K562 (cell line): Measurements from ENCODE around the gene CDCP2. TPM values are rescaled to one million over a fixed set of nuclear protein-coding genes. Genes with fewer than 3 reads are reported as not detected.
A peak's percentile ranks its signal among the peaks of the same experiment; 100 is the strongest.

Experiments used
- ATAC-seq: fragments of 200-7000 bp; cut with Tn5 transposase; 3 replicates; pipeline ENCODE4 v1.9.1; 2020; ENCODE audit warnings: moderate library complexity
- BruUV-seq: library from RNA; stranded (reverse); fragments of 400-500 nt; replicated peaks from 2 replicates; lab custom pipeline; 2021; lab: Mats Ljungman, UMichigan
- CTCF ChIA-PET: fragments of 300-600 bp; formaldehyde crosslinking; extraction: SDS; loops from one replicate; lab custom pipeline; 2021; ENCODE audit warnings: low intra/inter-chr PET ratio; lab: Yijun Ruan, JAX
- POLR2A ChIA-PET: fragments of 300-600, 350-650 bp; sonication (Branson Sonifier 250); formaldehyde crosslinking; extraction: SDS; loops from one replicate; lab custom pipeline; 2021; ENCODE audit warnings: antibody characterized with exemption, inconsistent platforms; lab: Yijun Ruan, JAX
- DNase-seq, 4 experiments: peaks; one replicate each; pipeline versions ENCODE4 v3.0.0 to v3.0.0-alpha.2; 2011 to 2018; ENCODE audit warnings: low spot score in 3 of 4, mixed read lengths in 3 of 4; ENCODE audit errors: extremely low read depth in 1 of 4
- FAIRE-seq: peaks from 2 replicates; lab custom pipeline; 2011; peaks lifted over from hg19 to GRCh38; lab: Jason Lieb, UNC
- H2AFZ ChIP-seq: 2 replicates; pipeline ENCODE4 v1.6.0; 2011; ENCODE audit warnings: low read depth, low read length, control low read depth, inconsistent platforms
- H3K27ac ChIP-seq: fragments of 200-600 bp; 3 replicates; pipeline ENCODE4 v1.8.0; 2011; ENCODE audit warnings: low read depth, mild to moderate bottlenecking, control low read depth, inconsistent platforms, low read length, moderate library complexity, mixed read lengths; ENCODE audit errors: extremely low read depth
- H3K27me3 ChIP-seq, 2 experiments: fragments of 300-600 bp in 1 of 2; 2 replicates in 1 of 2; 3 replicates in 1 of 2; pipeline versions ENCODE4 v1.6.0 to v1.8.0; 2011; ENCODE audit warnings: inconsistent platforms in 2 of 2, low read length in 2 of 2, mild to moderate bottlenecking in 1 of 2, mixed read lengths in 1 of 2, moderate library complexity in 1 of 2; ENCODE audit not compliant: control insufficient read depth in 2 of 2, insufficient read depth in 2 of 2
- H3K36me3 ChIP-seq: fragments of 300-600 bp; 3 replicates; pipeline ENCODE4 v1.8.0; 2011; ENCODE audit warnings: mild to moderate bottlenecking, low read length, inconsistent platforms; ENCODE audit not compliant: control insufficient read depth, insufficient read depth
- H3K4me1 ChIP-seq, 2 experiments: fragments of 200-600 bp in 1 of 2; replicated peaks in 1 of 2; 2 replicates in 1 of 2; 3 replicates in 1 of 2; pipeline versions ENCODE4 v1.5.1 to v1.8.0; 2011; ENCODE audit warnings: inconsistent platforms in 2 of 2, low read length in 2 of 2, mild to moderate bottlenecking in 1 of 2, mixed read lengths in 1 of 2, moderate library complexity in 1 of 2; ENCODE audit not compliant: control insufficient read depth in 2 of 2, insufficient read depth in 2 of 2
- H3K4me2 ChIP-seq: 2 replicates; pipeline ENCODE4 v1.6.1; 2011; ENCODE audit warnings: low read length, control low read depth, inconsistent platforms, mixed read lengths; ENCODE audit not compliant: insufficient read depth
- H3K4me3 ChIP-seq: fragments of 200-600 bp; sonication (generic), shearing (Covaris generic); 2 replicates; pipeline ENCODE4 v1.5.1; 2016; ENCODE audit warnings: control low read depth, inconsistent platforms
- H3K79me2 ChIP-seq: fragments of 200-600 bp; 3 replicates; pipeline ENCODE4 v1.8.0; 2011; ENCODE audit warnings: low read length, inconsistent platforms; ENCODE audit not compliant: control insufficient read depth, insufficient read depth
- H3K9ac ChIP-seq, 2 experiments: 2 replicates each; pipeline versions ENCODE4 v1.6.0 to v1.6.1; 2011; ENCODE audit warnings: low read depth in 2 of 2, low read length in 2 of 2, control low read depth in 1 of 2, inconsistent platforms in 1 of 2, mild to moderate bottlenecking in 1 of 2, mixed read lengths in 1 of 2; ENCODE audit not compliant: insufficient read depth in 1 of 2
- H3K9me1 ChIP-seq: one replicate; pipeline ENCODE4 v1.6.0; 2011; ENCODE audit warnings: inconsistent platforms, mild to moderate bottlenecking, low read length, moderate library complexity; ENCODE audit not compliant: control insufficient read depth, insufficient read depth
- H3K9me3 ChIP-seq: replicated peaks from 2 replicates; pipeline ENCODE4 v1.5.1; 2011; ENCODE audit warnings: low read depth, low read length, inconsistent platforms; ENCODE audit not compliant: control insufficient read depth, insufficient read depth
- H4K20me1 ChIP-seq: replicated peaks from 2 replicates; pipeline ENCODE4 v1.6.1; 2011; ENCODE audit warnings: low read length, inconsistent platforms, mixed read lengths; ENCODE audit not compliant: control insufficient read depth, insufficient read depth
- CBFA2T3 ChIP-seq: fragments of 450-650 bp; IDR thresholded peaks from 2 replicates; pipeline ENCODE4 v1.6.1; 2017
- ELF2 ChIP-seq: fragments of 250-450 bp; sonication (Bioruptor Pico); IDR thresholded peaks from 2 replicates; pipeline ENCODE4 v1.5.0; 2021; ENCODE audit warnings: mild to moderate bottlenecking
- KDM1A ChIP-seq, 2 experiments: fragments of 450-650 bp; IDR thresholded peaks; 2 replicates each; pipeline ENCODE4 v1.6.1; 2016; ENCODE audit warnings: mild to moderate bottlenecking in 2 of 2
- MCM2 ChIP-seq: fragments of 450-650 bp; IDR thresholded peaks from 2 replicates; pipeline ENCODE4 v1.6.1; 2017; ENCODE audit warnings: low read depth, mild to moderate bottlenecking
- TCF3 ChIP-seq: sonication (generic); formaldehyde crosslinking; IDR thresholded peaks from 2 replicates; pipeline ENCODE4 v1.4.0; 2020; ENCODE audit warnings: mild to moderate bottlenecking, missing genetic modification reagents
- WGBS: fragments of 100-300 bp; shearing (Covaris generic); methylation state at CpG from one replicate; pipeline ENCODE4 v1.1.6; 2016; ENCODE audit warnings: low coverage, mixed read lengths; ENCODE audit not compliant: insufficient coverage; ENCODE audit errors: missing lambda C conversion rate; 5-methylcytosine and 5-hydroxymethylcytosine counted together
- in situ Hi-C: fragments of 300-500 bp; cut with MboI; formaldehyde crosslinking; loops from 4 replicates; pipeline ENCODE4 v1.15.0; 2018; ENCODE audit warnings: inconsistent platforms, mixed read lengths
- intact Hi-C: fragments of 100-400 bp; cut with micrococcal nuclease; formaldehyde crosslinking; loops from 2 replicates; pipeline ENCODE4 v1.14.2; 2022
- polyA plus RNA-seq, 8 experiments: library from polyadenylated mRNA; depleted of rRNA in 4 of 8; stranded (reverse) in 5 of 8; unstranded in 3 of 8; fragments of >200 nt; fragmentation: Nextera tagmentation in 2 of 8; fragmentation: Illumina TruSeq in 1 of 8; extraction: Ambion mirVana in 2 of 8; extraction: Trizol in 1 of 8; gene quantifications; 2 replicates each; pipeline versions ENCODE4 v1.2.1 to v1.2.3, GENCODE V29; 2011 to 2014; ENCODE audit warnings: inconsistent platforms in 1 of 8, missing spikeins in 1 of 8
- total RNA-seq, 7 experiments: library from RNA; depleted of rRNA in 6 of 7; stranded (reverse); fragments of >200 nt in 6 of 7; fragmentation: Illumina TruSeq in 2 of 7; extraction: Trizol in 2 of 7; gene quantifications; 2 replicates each; pipeline versions ENCODE4 v1.2.1 to v1.2.3, GENCODE V29; 2011 to 2021; ENCODE audit warnings: low replicate concordance in 1 of 7
- TF ChIP-seq, protein P1 (sequence below), 2 experiments: IDR thresholded peaks; 2 replicates each; pipeline ENCODE4 v1.6.1; 2011; ENCODE audit warnings: borderline replicate concordance in 1 of 2, control low read depth in 1 of 2, low read depth in 1 of 2, low read length in 1 of 2, mild to moderate bottlenecking in 1 of 2, mixed read lengths in 1 of 2, moderate library complexity in 1 of 2; ENCODE audit not compliant: insufficient read depth in 1 of 2, insufficient read length in 1 of 2, poor library complexity in 1 of 2, severe bottlenecking in 1 of 2; ENCODE audit errors: extremely low read depth in 1 of 2

The CDCP2 gene
- total and polyA plus RNA-seq, 9 of the 15 experiments (the other 6 are each of a cell fraction or from before 2014, with no cell fraction given): not detected

DNA sequence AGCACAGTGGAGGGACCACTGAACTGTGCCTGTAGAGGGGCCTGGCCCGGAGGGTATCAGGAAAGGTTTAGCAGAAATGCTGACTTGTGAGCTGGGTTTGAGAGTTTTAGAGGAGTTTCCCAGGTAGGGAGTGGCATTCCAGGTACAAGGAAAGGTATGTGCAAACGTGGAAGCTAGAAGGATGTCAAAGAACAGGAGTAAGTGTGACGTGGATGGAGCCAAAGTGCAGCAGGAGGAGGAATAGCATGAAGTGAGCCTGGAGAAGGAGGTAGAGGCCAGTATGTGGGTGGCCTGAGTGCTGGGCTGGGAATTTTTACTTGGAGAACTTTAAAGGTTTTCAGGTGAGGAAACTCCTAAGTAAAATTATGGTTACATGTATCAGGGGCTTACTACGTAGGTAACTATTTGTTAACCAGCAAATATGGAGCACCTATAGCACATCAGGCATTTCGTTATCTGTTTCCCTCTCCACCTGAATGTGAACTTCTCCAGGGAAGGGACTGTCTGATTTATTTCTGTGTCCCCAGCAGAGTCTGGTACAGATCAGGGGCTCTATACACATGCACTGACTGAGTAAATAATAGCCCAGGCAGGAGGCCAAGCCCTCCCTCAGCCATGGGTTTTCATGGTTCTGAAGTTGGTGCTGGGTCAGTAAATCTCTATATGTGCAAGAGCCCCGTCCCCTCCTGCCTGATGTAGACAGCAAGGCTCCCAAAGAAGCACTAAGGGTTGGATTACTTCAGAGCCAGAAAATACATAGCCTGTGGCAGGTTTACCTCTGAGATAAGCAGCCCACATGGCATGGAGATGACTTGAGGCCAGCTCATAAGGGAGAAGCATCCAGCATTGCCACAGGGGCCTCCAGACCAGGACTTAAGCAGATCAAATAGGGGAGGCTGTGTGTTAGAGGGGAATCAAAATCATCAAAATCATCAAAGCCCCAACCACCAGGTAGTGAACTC is 43.4 kb downstream of the CDCP2 start:
- H3K4me1 ChIP-seq: peaks cover 5 to 6% of the 10 kb centered on the region in 2 experiments; a peak in 3 of 5 replicates
- H3K4me2 ChIP-seq: no peak overlapping the region
- H2AFZ ChIP-seq: no peak overlapping the region
- in situ Hi-C loops (no loop called here), intact Hi-C loops (no loop called here)
- no TSS peak for BruUV-seq
- ChIA-PET POLR2A (interaction anchor here (0.9 to 2.2 kb wide), 2 partner anchors 10 to 15 kb away, joined by 3 to 9 read pairs; no protein-coding TSS in a partner anchor), CTCF (no interaction called here)
- H3K27ac ChIP-seq: no peak overlapping the region
- FAIRE-seq (no peak), ATAC-seq (peak; percentile 19; the same call in 2 of the 3 replicates), DNase-seq (peak in 2 of 4 experiments; percentile 19 to 40)
- no peaks in the 10 kb centered on the region for H3K9me1 ChIP-seq
- TF ChIP-seq, protein P1, sequence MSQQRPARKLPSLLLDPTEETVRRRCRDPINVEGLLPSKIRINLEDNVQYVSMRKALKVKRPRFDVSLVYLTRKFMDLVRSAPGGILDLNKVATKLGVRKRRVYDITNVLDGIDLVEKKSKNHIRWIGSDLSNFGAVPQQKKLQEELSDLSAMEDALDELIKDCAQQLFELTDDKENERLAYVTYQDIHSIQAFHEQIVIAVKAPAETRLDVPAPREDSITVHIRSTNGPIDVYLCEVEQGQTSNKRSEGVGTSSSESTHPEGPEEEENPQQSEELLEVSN (IDR thresholded peaks at IDR 0.05; ENCODE audit: borderline replicate concordance in 1 of 2, extremely low read depth in 1 of 2, insufficient read depth in 1 of 2, insufficient read length in 1 of 2, low read depth in 1 of 2, low read length in 1 of 2, poor library complexity in 1 of 2, severe bottlenecking in 1 of 2): peak in 1 of 2 experiments; percentile 29
- TF ChIP-seq MCM2: no peak
- peak; percentile 42; the same call in 1 of the 2 replicates for TF ChIP-seq CBFA2T3
- TF ChIP-seq KDM1A (IDR thresholded peaks at IDR 0.05): no peak
- peak; percentile 45 for TF ChIP-seq TCF3 (CRISPR knock-in tag)
- TF ChIP-seq ELF2 (CRISPR knock-in tag): no peak
- H3K79me2 ChIP-seq: no peaks in the 10 kb centered on the region
- H3K9me3 ChIP-seq: no peaks in the 10 kb centered on the region
- no peak overlapping the region for H3K9ac ChIP-seq
- 39% methylated on average over 6 of the region's 6 CpGs for WGBS
- H3K4me3 ChIP-seq: no peak overlapping the region
- H4K20me1 ChIP-seq: no peaks in the 10 kb centered on the region
- H3K36me3 ChIP-seq: no peaks in the 10 kb centered on the region
- 0 out of 5 replicates have a peak, but pooled peaks cover 0 to 5% of the 10 kb centered on the region in 2 experiments for H3K27me3 ChIP-seq
